ENCODE measurements around the gene SLC22A23. TPM values are rescaled to one million over a fixed set of nuclear protein-coding genes. Genes with fewer than 3 reads are reported as not detected.

The SLC22A23 gene
- total RNA-seq, 1 experiment from 2014 or later, result 6.8 TPM

DNA sequence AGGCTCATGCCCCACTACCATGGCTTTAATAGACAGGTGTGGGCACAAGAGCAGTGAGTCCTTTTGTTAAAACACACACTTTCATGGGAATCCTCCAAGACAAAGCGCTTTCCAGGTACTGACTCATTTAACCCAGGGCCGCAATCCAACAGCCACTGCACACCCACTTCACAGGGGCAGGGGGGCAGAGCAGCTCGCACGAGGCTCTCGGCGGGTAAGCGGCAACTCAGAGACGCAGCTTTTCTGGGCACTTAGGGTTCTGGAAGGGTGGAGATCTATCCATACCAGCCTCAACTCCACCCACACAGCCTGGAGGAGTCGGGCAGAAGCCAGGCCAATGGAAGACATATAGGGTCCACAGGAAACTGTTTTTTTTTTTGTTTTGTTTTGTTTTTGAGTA, 169.5 kb downstream of the SLC22A23 start:
- Histone ChIP-seq H2AFZ (ENCODE audit: low read length) (no peak overlapping the region), H3K18ac (ENCODE audit: insufficient read length, low read depth, low read length) (no peak overlapping the region), H3K4me2 (ENCODE audit: insufficient read depth, insufficient read length, low read length) (no peak overlapping the region), H3K27me3 (ENCODE audit: insufficient read depth, low read length) (no peaks in the 10 kb centered on the region), H4K20me1 (ENCODE audit: control insufficient read depth, insufficient read depth, insufficient read length) (no peaks in the 10 kb centered on the region), H2BK20ac (ENCODE audit: low read depth, low read length, poor library complexity, severe bottlenecking) (no peak overlapping the region), H2BK120ac (ENCODE audit: low read depth, low read length, poor library complexity, severe bottlenecking) (no peak overlapping the region), H3K79me2 (ENCODE audit: insufficient read depth, low read length) (no peaks in the 10 kb centered on the region), H2AK5ac (ENCODE audit: insufficient read length, low read length) (no peak overlapping the region), H3K56ac (ENCODE audit: insufficient read length, low read depth, low read length) (no peak overlapping the region), H3K27ac (ENCODE audit: insufficient read length, low read depth, low read length) (no peak overlapping the region), H3K9ac (ENCODE audit: extremely low read depth, insufficient read length, low read length) (no peak overlapping the region), H2BK15ac (ENCODE audit: low read depth, low read length) (no peak overlapping the region), H3K14ac (ENCODE audit: insufficient read depth, low read length) (no peak overlapping the region), H3T11ph (ENCODE audit: low read length) (no peak overlapping the region), H4K91ac (ENCODE audit: insufficient read length, low read depth, low read length) (no peak overlapping the region), H3K23me2 (ENCODE audit: insufficient read length, low read depth, low read length, poor library complexity, severe bottlenecking) (no peaks in the 10 kb centered on the region), H3K9me3 (ENCODE audit: control insufficient read depth, low read depth, low read length) (no peaks in the 10 kb centered on the region), H3K4ac (ENCODE audit: low read depth, low read length) (no peak overlapping the region), H4K8ac (replicated peaks; ENCODE audit: insufficient read length, low read depth, low read length) (no peak overlapping the region), H3K4me1 (ENCODE audit: insufficient read depth, low read length) (peaks cover 6% of the 10 kb centered on the region), H4K5ac (ENCODE audit: insufficient read length, low read depth, low read length) (no peak overlapping the region), H3K23ac (ENCODE audit: insufficient read length, low read depth, low read length) (no peak overlapping the region), H3K79me1 (ENCODE audit: insufficient read depth, low read depth, low read length, poor library complexity, severe bottlenecking) (no peaks in the 10 kb centered on the region), H2BK12ac (ENCODE audit: insufficient read length, low read depth, low read length) (no peak overlapping the region), H2BK5ac (ENCODE audit: insufficient read length, low read length) (no peak overlapping the region)
- H3K4me3 Mint-ChIP-seq, result no peak overlapping the region
- H3K9me3 Mint-ChIP-seq, result no peaks in the 10 kb centered on the region
- no CpG with 5 or more reads among the region's 9 CpGs for WGBS (ENCODE audit: extremely low coverage, insufficient read length, low lambda C conversion rate)
- no peak overlapping the region; a peak in 1 of 7 replicates for H3K27ac Mint-ChIP-seq
- peaks cover 18 to 19% of the 10 kb centered on the region in 2 experiments for H3K4me1 Mint-ChIP-seq
- H3K36me3 Mint-ChIP-seq (ENCODE audit: insufficient read depth in 1 of 3, low read depth in 3 of 3), result peaks cover 23 to 51% (median 26%) of the 10 kb centered on the region in 3 experiments
- no peak for DNase-seq
- TF ChIP-seq, protein P1, sequence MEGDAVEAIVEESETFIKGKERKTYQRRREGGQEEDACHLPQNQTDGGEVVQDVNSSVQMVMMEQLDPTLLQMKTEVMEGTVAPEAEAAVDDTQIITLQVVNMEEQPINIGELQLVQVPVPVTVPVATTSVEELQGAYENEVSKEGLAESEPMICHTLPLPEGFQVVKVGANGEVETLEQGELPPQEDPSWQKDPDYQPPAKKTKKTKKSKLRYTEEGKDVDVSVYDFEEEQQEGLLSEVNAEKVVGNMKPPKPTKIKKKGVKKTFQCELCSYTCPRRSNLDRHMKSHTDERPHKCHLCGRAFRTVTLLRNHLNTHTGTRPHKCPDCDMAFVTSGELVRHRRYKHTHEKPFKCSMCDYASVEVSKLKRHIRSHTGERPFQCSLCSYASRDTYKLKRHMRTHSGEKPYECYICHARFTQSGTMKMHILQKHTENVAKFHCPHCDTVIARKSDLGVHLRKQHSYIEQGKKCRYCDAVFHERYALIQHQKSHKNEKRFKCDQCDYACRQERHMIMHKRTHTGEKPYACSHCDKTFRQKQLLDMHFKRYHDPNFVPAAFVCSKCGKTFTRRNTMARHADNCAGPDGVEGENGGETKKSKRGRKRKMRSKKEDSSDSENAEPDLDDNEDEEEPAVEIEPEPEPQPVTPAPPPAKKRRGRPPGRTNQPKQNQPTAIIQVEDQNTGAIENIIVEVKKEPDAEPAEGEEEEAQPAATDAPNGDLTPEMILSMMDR (conservative IDR thresholded peaks at IDR 0.05), result no peak
- H3K27me3 Mint-ChIP-seq (ENCODE audit: low read depth), result no peaks in the 10 kb centered on the region
